ENCODE measurements around the gene AP2B1.

The AP2B1 gene

DNA sequence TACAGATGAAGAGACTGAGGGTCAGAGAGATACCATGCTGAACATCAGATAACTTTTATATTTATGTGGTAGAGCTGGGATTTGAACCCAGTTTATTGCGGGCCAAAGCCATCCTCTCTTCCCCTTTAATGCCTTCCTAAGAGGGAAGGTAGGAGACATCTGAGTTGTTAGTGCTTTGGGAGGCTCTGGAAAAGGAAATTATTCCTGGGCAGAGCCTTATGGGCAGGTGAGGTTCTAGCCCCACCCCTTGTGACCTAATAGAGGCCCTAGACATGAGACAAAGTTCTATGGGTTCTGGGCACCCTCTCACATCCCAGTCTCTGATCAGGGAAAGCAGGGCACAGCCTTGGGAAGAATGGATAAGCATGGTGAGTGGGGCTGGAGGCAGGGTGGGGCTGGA is 173.5 kb downstream of the AP2B1 start, which contains the start of gene C17orf50:
Gene C17orf50 (plus strand): TSS at position 301 of the 400 bp plus-strand sequence. CDS start 55 bp downstream, at position 356.
- TF ChIP-seq CTCF (conservative IDR thresholded peaks at IDR 0.05): no peak
- TF ChIP-seq ZFX (IDR thresholded peaks at IDR 0.05): no peak
- no peak within 1 kb of the TSS for H3K27ac ChIP-seq

DNA sequence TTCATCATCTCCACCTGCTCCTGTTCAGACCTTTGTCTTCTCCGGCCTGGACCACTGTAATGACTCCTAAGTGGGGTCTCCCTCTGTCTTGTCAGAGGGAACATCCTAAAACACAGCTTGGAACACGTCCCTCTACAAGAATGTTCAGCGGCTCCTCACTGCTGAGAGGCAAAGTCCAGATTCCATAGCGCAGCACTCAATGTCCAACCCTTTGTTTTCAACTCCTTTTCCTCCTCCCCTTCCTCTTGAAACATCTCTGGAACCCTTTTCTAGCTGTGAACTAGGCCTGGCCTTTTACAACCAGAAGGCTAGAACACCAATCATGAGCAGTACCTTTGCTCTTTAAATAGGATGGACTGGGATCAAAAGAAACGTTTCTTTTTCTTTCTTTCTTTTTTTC is 174.5 kb downstream of the AP2B1 start:
- no peak for TF ChIP-seq CTCF (conservative IDR thresholded peaks at IDR 0.05)
- no peak for TF ChIP-seq ZFX (IDR thresholded peaks at IDR 0.05)
- H3K27ac ChIP-seq: no peak overlapping the region

DNA sequence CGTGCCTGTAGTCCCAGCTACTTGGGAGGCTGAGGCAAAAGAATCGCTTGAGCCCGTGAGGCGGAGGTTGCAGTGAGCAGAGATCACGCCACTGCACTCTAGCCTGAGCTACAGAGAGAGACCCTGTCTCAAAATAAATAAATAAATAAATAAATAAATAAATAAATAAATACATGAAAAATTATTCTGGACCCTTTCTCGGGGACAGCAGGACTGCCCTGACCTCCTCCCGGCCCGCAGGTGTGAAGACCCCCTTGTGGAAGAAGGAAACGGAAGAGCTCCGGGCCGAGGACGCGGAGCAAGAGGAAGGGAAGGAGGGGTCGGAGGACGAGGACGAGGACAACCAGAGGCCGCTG is 176.6 kb downstream of the AP2B1 start:
- H3K27ac ChIP-seq: no peak overlapping the region
- TF ChIP-seq CTCF (conservative IDR thresholded peaks at IDR 0.05) (no peak), ZFX (IDR thresholded peaks at IDR 0.05) (no peak)

- no peak overlapping the region; the same call in 1 of the 2 replicates for H3K27ac ChIP-seq
- TF ChIP-seq ZFX (IDR thresholded peaks at IDR 0.05) (no peak), CTCF (conservative IDR thresholded peaks at IDR 0.05) (peak; percentile 98)
Measured at GRCh38 chr17:35764123-35764991, 177.2 kb downstream of the AP2B1 start.

GRCh38 chr17:35765086-35765710 is 178.1 kb downstream of the AP2B1 start:
- no peak for TF ChIP-seq CTCF (conservative IDR thresholded peaks at IDR 0.05)
- TF ChIP-seq ZFX (IDR thresholded peaks at IDR 0.05): no peak

GRCh38 chr17:35765756-35766488 is 178.8 kb downstream of the AP2B1 start:
- no peak overlapping the region for H3K27ac ChIP-seq
- no peak for TF ChIP-seq CTCF (conservative IDR thresholded peaks at IDR 0.05)
- TF ChIP-seq ZFX (IDR thresholded peaks at IDR 0.05): no peak

More at GRCh38 chr17:35765086-35765710, 178.1 kb downstream of the AP2B1 start:
- no peak overlapping the region for H3K27ac ChIP-seq
